NT2/D1 (cell line): ENCODE data around the gene KRTAP10-4.

Experiments used
- SUZ12 ChIP-seq: IDR thresholded peaks from 2 replicates; pipeline ENCODE4 v1.6.1; 2011; ENCODE audit not compliant: insufficient read length, insufficient read depth; ENCODE audit errors: extremely low read depth
- YY1 ChIP-seq: IDR thresholded peaks from 2 replicates; pipeline ENCODE4 v1.6.1; 2011; ENCODE audit not compliant: insufficient read length, insufficient read depth
- ZNF274 ChIP-seq: IDR thresholded peaks from 2 replicates; pipeline ENCODE4 v1.6.1; 2011; ENCODE audit warnings: mild to moderate bottlenecking, low read depth, low read length

GRCh38 chr21:44593598-44594405 lies 20.3 kb downstream of the KRTAP10-4 start:
- TF ChIP-seq YY1 = no peak
- TF ChIP-seq SUZ12 = no peak
- no peak for TF ChIP-seq ZNF274
